COLO829 (cell line): ENCODE data around the gene FBLN2.

Experiments used
- DNase-seq: peaks from one replicate; pipeline ENCODE4 v3.0.0; 2012; ENCODE audit warnings: low spot score

FBLN2 gene

GRCh38 chr3:13532085-13532484 lies 16.8 kb upstream of the FBLN2 start:
- DNase-seq = no peak

GRCh38 chr3:13532631-13533030 lies 16.3 kb upstream of the FBLN2 start:
- DNase-seq = no peak

- DNase-seq = no peak
Observed at GRCh38 chr3:13533885-13534301, 15.0 kb upstream of the FBLN2 start.

- DNase-seq = no peak
Observed at GRCh38 chr3:13535526-13535875, 13.4 kb upstream of the FBLN2 start.

GRCh38 chr3:13535905-13536304 lies 13.0 kb upstream of the FBLN2 start:
- no peak for DNase-seq

GRCh38 chr3:13536432-13536831 lies 12.5 kb upstream of the FBLN2 start:
- no peak for DNase-seq

- DNase-seq = no peak
Observed at GRCh38 chr3:13536832-13537231, 12.1 kb upstream of the FBLN2 start.

GRCh38 chr3:13537244-13537908 lies 11.5 kb upstream of the FBLN2 start:
- DNase-seq = no peak

GRCh38 chr3:13537909-13538296 lies 11.0 kb upstream of the FBLN2 start:
- DNase-seq = no peak

GRCh38 chr3:13538520-13539291 lies 10.2 kb upstream of the FBLN2 start:
- no peak for DNase-seq

- no peak for DNase-seq
Observed at GRCh38 chr3:13539292-13539638, 9.7 kb upstream of the FBLN2 start.

- no peak for DNase-seq
Observed at GRCh38 chr3:13539671-13540070, 9.3 kb upstream of the FBLN2 start.

- DNase-seq = no peak
Observed at GRCh38 chr3:13540297-13540995, 8.5 kb upstream of the FBLN2 start.

GRCh38 chr3:13541691-13542090 lies 7.2 kb upstream of the FBLN2 start:
- DNase-seq = no peak

GRCh38 chr3:13542142-13542541 lies 6.8 kb upstream of the FBLN2 start:
- no peak for DNase-seq

GRCh38 chr3:13543253-13543652 lies 5.7 kb upstream of the FBLN2 start:
- no peak for DNase-seq

- no peak for DNase-seq
Observed at GRCh38 chr3:13544293-13544831, 4.6 kb upstream of the FBLN2 start.

GRCh38 chr3:13544951-13545651 lies 3.8 kb upstream of the FBLN2 start:
- no peak for DNase-seq

- no peak for DNase-seq
Observed at GRCh38 chr3:13545952-13546454, 2.9 kb upstream of the FBLN2 start.

GRCh38 chr3:13546667-13547171 lies 2.2 kb upstream of the FBLN2 start:
- no peak for DNase-seq

- DNase-seq = no peak
Observed at GRCh38 chr3:13547591-13548371, 1.1 kb upstream of the FBLN2 start.
